ENCODE data around the gene P2RY13.

The P2RY13 gene

GRCh38 chr3:151299006-151299405 lies 30.3 kb downstream of the P2RY13 start:
- TF ChIP-seq CEBPB (IDR thresholded peaks at IDR 0.05) = no peak
- no peak for TF ChIP-seq EP300 (IDR thresholded peaks at IDR 0.05; ENCODE audit: borderline replicate concordance)
- TF ChIP-seq ZBTB7A (IDR thresholded peaks at IDR 0.05; ENCODE audit: low read depth) = no peak
- no peak for TF ChIP-seq FOXM1 (IDR thresholded peaks at IDR 0.05; ENCODE audit: borderline replicate concordance, low read depth)
- no peak for TF ChIP-seq USF1 (IDR thresholded peaks at IDR 0.05)
- TF ChIP-seq NFIC (IDR thresholded peaks at IDR 0.05) = no peak
- TF ChIP-seq RAD21 (IDR thresholded peaks at IDR 0.05; ENCODE audit: low read depth) = no peak
- no peak for TF ChIP-seq EGR1 (IDR thresholded peaks at IDR 0.05)

GRCh38 chr3:151297429-151297828 lies 31.9 kb downstream of the P2RY13 start:
- TF ChIP-seq NFIC (IDR thresholded peaks at IDR 0.05) (no peak), FOXM1 (IDR thresholded peaks at IDR 0.05; ENCODE audit: borderline replicate concordance, low read depth) (no peak), EGR1 (IDR thresholded peaks at IDR 0.05) (no peak), REST (IDR thresholded peaks at IDR 0.05; ENCODE audit: low read depth) (no peak), TEAD4 (IDR thresholded peaks at IDR 0.05) (no peak), USF1 (IDR thresholded peaks at IDR 0.05) (no peak)

- TF ChIP-seq USF1 (IDR thresholded peaks at IDR 0.05) (no peak), TEAD4 (IDR thresholded peaks at IDR 0.05) (no peak), ZBTB7A (IDR thresholded peaks at IDR 0.05; ENCODE audit: low read depth) (no peak), NFIC (IDR thresholded peaks at IDR 0.05) (no peak), EP300 (IDR thresholded peaks at IDR 0.05; ENCODE audit: borderline replicate concordance) (no peak), REST (IDR thresholded peaks at IDR 0.05; ENCODE audit: low read depth) (no peak)
These were observed 33.1 kb downstream of the P2RY13 start for GRCh38 chr3:151296226-151296625.

- TF ChIP-seq TAF1 (IDR thresholded peaks at IDR 0.05; ENCODE audit: low read depth) (no peak), YY1 (IDR thresholded peaks at IDR 0.05; ENCODE audit: low read depth) (no peak), USF1 (IDR thresholded peaks at IDR 0.05) (no peak), RAD21 (IDR thresholded peaks at IDR 0.05; ENCODE audit: low read depth) (no peak), TCF12 (IDR thresholded peaks at IDR 0.05; ENCODE audit: low read depth) (no peak), REST (IDR thresholded peaks at IDR 0.05; ENCODE audit: low read depth) (no peak), ZBTB7A (IDR thresholded peaks at IDR 0.05; ENCODE audit: low read depth) (no peak), MAX (IDR thresholded peaks at IDR 0.05) (no peak), EGR1 (IDR thresholded peaks at IDR 0.05) (no peak), TEAD4 (IDR thresholded peaks at IDR 0.05) (no peak), FOXM1 (IDR thresholded peaks at IDR 0.05; ENCODE audit: borderline replicate concordance, low read depth) (no peak), EP300 (IDR thresholded peaks at IDR 0.05; ENCODE audit: borderline replicate concordance) (no peak), CEBPB (IDR thresholded peaks at IDR 0.05) (no peak), CREB1 (IDR thresholded peaks at IDR 0.05; ENCODE audit: low read depth) (no peak), NFIC (IDR thresholded peaks at IDR 0.05) (no peak)
These were observed 36.2 kb downstream of the P2RY13 start for GRCh38 chr3:151293127-151293526.
